Activated naive CD4-positive, alpha-beta T cell treated with Interleukin-2 at 50 U/mL for 16 hours (primary cell): ENCODE measurements around the gene PRR11.
"Not testable (repeated sequence)": the region's sequence is repeated elsewhere in the genome, so short reads cannot be mapped to it uniquely, and the experiment has no call there.

Experiments used
- DNase-seq: peaks from one replicate; pipeline ENCODE4 v3.0.0-alpha.2; 2020

The PRR11 gene

GRCh38 chr17:59152925-59153324 is 2.6 kb upstream of the PRR11 start:
- no peak for DNase-seq

GRCh38 chr17:59154292-59154720 is 1.2 kb upstream of the PRR11 start:
- DNase-seq, result peak; percentile 37

- peak; percentile 98 for DNase-seq
Measured at GRCh38 chr17:59154721-59155438, 666 bp upstream of the PRR11 start, which contains the start of gene SKA2. Gene SKA2, minus strand, starts transcription at chr17:59155186. Its CDS starts 23 bp downstream, at chr17:59155163.

GRCh38 chr17:59160157-59161025 is 4.8 kb downstream of the PRR11 start:
- no peak for DNase-seq

GRCh38 chr17:59161477-59161876 is 5.9 kb downstream of the PRR11 start:
- no peak for DNase-seq

GRCh38 chr17:59165933-59166342 is 10.4 kb downstream of the PRR11 start:
- DNase-seq, result peak; percentile 49

- no peak for DNase-seq
Measured at GRCh38 chr17:59167571-59168001, 12.0 kb downstream of the PRR11 start.

- DNase-seq, result no peak
Measured at GRCh38 chr17:59172436-59173004, 17.0 kb downstream of the PRR11 start.

GRCh38 chr17:59174671-59175070 is 19.1 kb downstream of the PRR11 start:
- no peak for DNase-seq

GRCh38 chr17:59175076-59175475 is 19.5 kb downstream of the PRR11 start:
- no peak for DNase-seq

GRCh38 chr17:59178266-59178985 is 22.9 kb downstream of the PRR11 start:
- no peak for DNase-seq

- DNase-seq, result not testable (repeated sequence)
Measured at GRCh38 chr17:59179601-59180000, 24.1 kb downstream of the PRR11 start.

- no peak for DNase-seq
Measured at GRCh38 chr17:59180626-59181025, 25.1 kb downstream of the PRR11 start.

GRCh38 chr17:59181481-59181880 is 25.9 kb downstream of the PRR11 start:
- no peak for DNase-seq

- no peak for DNase-seq
Measured at GRCh38 chr17:59185997-59186396, 30.5 kb downstream of the PRR11 start.

GRCh38 chr17:59186850-59187249 is 31.3 kb downstream of the PRR11 start:
- no peak for DNase-seq

- no peak for DNase-seq
Measured at GRCh38 chr17:59190806-59191205, 35.3 kb downstream of the PRR11 start.

GRCh38 chr17:59193336-59193862 is 37.9 kb downstream of the PRR11 start:
- DNase-seq, result no peak

GRCh38 chr17:59199398-59199797 is 43.9 kb downstream of the PRR11 start:
- no peak for DNase-seq

GRCh38 chr17:59202320-59202719 is 46.8 kb downstream of the PRR11 start:
- DNase-seq, result no peak

GRCh38 chr17:59219370-59219769 is 63.8 kb downstream of the PRR11 start:
- no peak for DNase-seq

- no peak for DNase-seq
Measured at GRCh38 chr17:59219992-59220327, 64.4 kb downstream of the PRR11 start.
